ENCODE results near the gene PPP2R5E.

The PPP2R5E gene

GRCh38 chr14:63326840-63327239 lies 216.3 kb downstream of the PPP2R5E start:
- H3K4me3 ChIP-seq (ENCODE audit: low read depth, low read length), result no peak overlapping the region
- DNase-seq (ENCODE audit: low read depth), result no peak
- TF ChIP-seq CTCF (conservative IDR thresholded peaks at IDR 0.05; ENCODE audit: low read depth, low read length), result no peak

GRCh38 chr14:63322897-63323573 lies 220.1 kb downstream of the PPP2R5E start:
- DNase-seq (ENCODE audit: low read depth), result no peak
- TF ChIP-seq CTCF (conservative IDR thresholded peaks at IDR 0.05; ENCODE audit: low read depth, low read length), result no peak
- no peak overlapping the region for H3K4me3 ChIP-seq (ENCODE audit: low read depth, low read length)

- no peak for TF ChIP-seq CTCF (conservative IDR thresholded peaks at IDR 0.05; ENCODE audit: low read depth, low read length)
- no peak for DNase-seq (ENCODE audit: low read depth)
- H3K4me3 ChIP-seq (ENCODE audit: low read depth, low read length), result no peak overlapping the region
These were observed 220.7 kb downstream of the PPP2R5E start for GRCh38 chr14:63322472-63322871.
